NB4 (cell line): ENCODE results near the gene CXCL17.

ENCODE experiments used
- DNase-seq: peaks from one replicate; pipeline ENCODE4 v3.0.0; 2010; ENCODE audit warnings: low read depth
- H3K4me3 ChIP-seq: one replicate; pipeline ENCODE4 v1.5.1; 2011; ENCODE audit warnings: mild to moderate bottlenecking, low read depth, low read length, moderate library complexity
- MAX ChIP-seq: IDR thresholded peaks from 2 replicates; pipeline ENCODE4 v1.6.1; 2011; ENCODE audit warnings: low read depth, low read length
- MYC ChIP-seq: IDR thresholded peaks from 2 replicates; pipeline ENCODE4 v1.6.1; 2011; ENCODE audit warnings: low read depth, low read length
- POLR2A ChIP-seq: IDR thresholded peaks from 2 replicates; pipeline ENCODE4 v1.6.1; 2011; ENCODE audit warnings: mild to moderate bottlenecking; ENCODE audit not compliant: insufficient read length; ENCODE audit errors: extremely low read depth
- TF ChIP-seq, protein P1 (sequence below): IDR thresholded peaks from one replicate; pipeline ENCODE4 v1.5.1; 2012; ENCODE audit warnings: low read depth, low read length

The CXCL17 gene

GRCh38 chr19:42394751-42395150, 48.0 kb downstream of the CXCL17 start:
- DNase-seq: no peak
- no peak overlapping the region for H3K4me3 ChIP-seq
- no peak for TF ChIP-seq POLR2A
- no peak for TF ChIP-seq MYC
- no peak for TF ChIP-seq MAX
- TF ChIP-seq, protein P1, sequence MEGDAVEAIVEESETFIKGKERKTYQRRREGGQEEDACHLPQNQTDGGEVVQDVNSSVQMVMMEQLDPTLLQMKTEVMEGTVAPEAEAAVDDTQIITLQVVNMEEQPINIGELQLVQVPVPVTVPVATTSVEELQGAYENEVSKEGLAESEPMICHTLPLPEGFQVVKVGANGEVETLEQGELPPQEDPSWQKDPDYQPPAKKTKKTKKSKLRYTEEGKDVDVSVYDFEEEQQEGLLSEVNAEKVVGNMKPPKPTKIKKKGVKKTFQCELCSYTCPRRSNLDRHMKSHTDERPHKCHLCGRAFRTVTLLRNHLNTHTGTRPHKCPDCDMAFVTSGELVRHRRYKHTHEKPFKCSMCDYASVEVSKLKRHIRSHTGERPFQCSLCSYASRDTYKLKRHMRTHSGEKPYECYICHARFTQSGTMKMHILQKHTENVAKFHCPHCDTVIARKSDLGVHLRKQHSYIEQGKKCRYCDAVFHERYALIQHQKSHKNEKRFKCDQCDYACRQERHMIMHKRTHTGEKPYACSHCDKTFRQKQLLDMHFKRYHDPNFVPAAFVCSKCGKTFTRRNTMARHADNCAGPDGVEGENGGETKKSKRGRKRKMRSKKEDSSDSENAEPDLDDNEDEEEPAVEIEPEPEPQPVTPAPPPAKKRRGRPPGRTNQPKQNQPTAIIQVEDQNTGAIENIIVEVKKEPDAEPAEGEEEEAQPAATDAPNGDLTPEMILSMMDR: no peak

- no peak for TF ChIP-seq POLR2A
- TF ChIP-seq, protein P1: no peak
- no peak for TF ChIP-seq MAX
- no peak for TF ChIP-seq MYC
- no peak for DNase-seq
- H3K4me3 ChIP-seq: no peak overlapping the region
Measured at GRCh38 chr19:42392165-42392564, 50.6 kb downstream of the CXCL17 start.

DNA sequence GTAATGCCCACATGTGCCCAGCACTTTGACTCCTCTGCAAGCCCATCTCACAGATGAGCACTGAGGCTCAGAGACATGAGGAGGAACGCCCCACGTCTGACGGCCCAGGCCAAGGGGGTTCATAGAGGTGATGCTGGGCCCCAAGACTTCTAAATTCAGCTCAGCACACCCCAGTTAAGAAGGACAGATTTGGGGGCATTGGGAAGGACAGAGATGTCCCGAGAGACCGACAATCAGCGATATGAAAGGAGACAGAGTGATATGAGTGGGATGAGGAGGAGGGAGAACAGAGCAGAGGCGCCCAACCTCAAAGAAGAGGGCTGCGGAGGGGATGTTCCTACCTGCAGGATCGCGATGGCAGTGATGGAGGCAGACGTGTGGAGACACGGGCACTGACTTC, 52.8 kb downstream of the CXCL17 start, which contains the start of gene CNFN:
Gene CNFN, minus strand, starts transcription at position 399 of the 400 bp plus-strand sequence. CDS start 1,260 bp downstream, outside the sequence.
- TF ChIP-seq, protein P1: no peak
- TF ChIP-seq MYC: no peak
- DNase-seq: no peak
- no peak within 1 kb of the TSS for H3K4me3 ChIP-seq

GRCh38 chr19:42388851-42389489, 53.8 kb downstream of the CXCL17 start:
- H3K4me3 ChIP-seq: no peak overlapping the region
- TF ChIP-seq, protein P1: no peak
- no peak for TF ChIP-seq MYC
- TF ChIP-seq MAX: no peak
- no peak for TF ChIP-seq POLR2A
- DNase-seq: no peak

GRCh38 chr19:42386974-42387707, 55.6 kb downstream of the CXCL17 start:
- no peak for TF ChIP-seq POLR2A
- TF ChIP-seq, protein P1: peak; percentile 33
- peak; percentile 58 for DNase-seq
- H3K4me3 ChIP-seq: no peak overlapping the region

- DNase-seq: no peak
- no peak overlapping the region for H3K4me3 ChIP-seq
- TF ChIP-seq MAX (no peak), POLR2A (no peak), MYC (no peak)
- TF ChIP-seq, protein P1: no peak
Measured at GRCh38 chr19:42380155-42380554, 62.6 kb downstream of the CXCL17 start.
